ENCODE data around the gene SH3PXD2A. TPM values are rescaled to one million over a fixed set of nuclear protein-coding genes. Genes with fewer than 3 reads are reported as not detected.
A peak's percentile ranks its signal among the peaks of the same experiment; 100 is the strongest.

Gene SH3PXD2A
- total RNA-seq, 1 donor, result 3.1 TPM

GRCh38 chr10:103700436-103700715 lies 155.0 kb downstream of the SH3PXD2A start:
- Histone ChIP-seq H3K9me3 (ENCODE audit: low read depth, low read length) (no peaks in the 10 kb centered on the region), H3K27me3 (ENCODE audit: insufficient read depth, low read length) (no peaks in the 10 kb centered on the region), H3K4me3 (ENCODE audit: low read length) (no peak overlapping the region), H3K4me1 (ENCODE audit: insufficient read depth, low read length) (peaks cover 11% of the 10 kb centered on the region)

- H3K27me3 ChIP-seq (ENCODE audit: insufficient read depth, low read length), result no peaks in the 10 kb centered on the region
- H3K4me3 ChIP-seq (ENCODE audit: low read length), result no peak overlapping the region
- no peaks in the 10 kb centered on the region for H3K9me3 ChIP-seq (ENCODE audit: low read depth, low read length)
- peaks cover 11% of the 10 kb centered on the region for H3K4me1 ChIP-seq (ENCODE audit: insufficient read depth, low read length)
Measured at GRCh38 chr10:103699611-103700435, 155.6 kb downstream of the SH3PXD2A start.

- Histone ChIP-seq H3K27me3 (ENCODE audit: insufficient read depth, low read length) (peaks cover 7% of the 10 kb centered on the region), H3K4me3 (ENCODE audit: low read length) (no peak overlapping the region), H3K9me3 (ENCODE audit: low read depth, low read length) (no peaks in the 10 kb centered on the region), H3K4me1 (ENCODE audit: insufficient read depth, low read length) (peaks cover 18% of the 10 kb centered on the region)
Measured at GRCh38 chr10:103698266-103698665, 157.1 kb downstream of the SH3PXD2A start.

GRCh38 chr10:103697787-103698186 lies 157.6 kb downstream of the SH3PXD2A start:
- H3K9me3 ChIP-seq (ENCODE audit: low read depth, low read length), result no peaks in the 10 kb centered on the region
- H3K4me1 ChIP-seq (ENCODE audit: insufficient read depth, low read length), result peaks cover 20% of the 10 kb centered on the region
- no peak overlapping the region for H3K4me3 ChIP-seq (ENCODE audit: low read length)
- peaks cover 7% of the 10 kb centered on the region for H3K27me3 ChIP-seq (ENCODE audit: insufficient read depth, low read length)

GRCh38 chr10:103696411-103697145 lies 158.8 kb downstream of the SH3PXD2A start:
- Histone ChIP-seq H3K4me1 (ENCODE audit: insufficient read depth, low read length) (peaks cover 25% of the 10 kb centered on the region), H3K4me3 (ENCODE audit: low read length) (no peak overlapping the region), H3K27me3 (ENCODE audit: insufficient read depth, low read length) (peaks cover 11% of the 10 kb centered on the region), H3K9me3 (ENCODE audit: low read depth, low read length) (no peaks in the 10 kb centered on the region)

GRCh38 chr10:103696094-103696410 lies 159.3 kb downstream of the SH3PXD2A start:
- Histone ChIP-seq H3K4me3 (ENCODE audit: low read length) (no peak overlapping the region), H3K27me3 (ENCODE audit: insufficient read depth, low read length) (peaks cover 11% of the 10 kb centered on the region), H3K9me3 (ENCODE audit: low read depth, low read length) (no peaks in the 10 kb centered on the region), H3K4me1 (ENCODE audit: insufficient read depth, low read length) (peaks cover 25% of the 10 kb centered on the region)

GRCh38 chr10:103695584-103696005 lies 159.8 kb downstream of the SH3PXD2A start:
- peaks cover 25% of the 10 kb centered on the region for H3K4me1 ChIP-seq (ENCODE audit: insufficient read depth, low read length)

GRCh38 chr10:103693812-103694205 lies 161.6 kb downstream of the SH3PXD2A start:
- Histone ChIP-seq H3K4me3 (ENCODE audit: low read length) (no peak overlapping the region), H3K27me3 (ENCODE audit: insufficient read depth, low read length) (peaks cover 11% of the 10 kb centered on the region), H3K4me1 (ENCODE audit: insufficient read depth, low read length) (peaks cover 25% of the 10 kb centered on the region), H3K9me3 (ENCODE audit: low read depth, low read length) (no peaks in the 10 kb centered on the region)

More at GRCh38 chr10:103695584-103696005, 159.8 kb downstream of the SH3PXD2A start:
- H3K27me3 ChIP-seq (ENCODE audit: insufficient read depth, low read length), result peaks cover 11% of the 10 kb centered on the region
- H3K4me3 ChIP-seq (ENCODE audit: low read length), result no peak overlapping the region
- no peaks in the 10 kb centered on the region for H3K9me3 ChIP-seq (ENCODE audit: low read depth, low read length)

GRCh38 chr10:103692952-103693811 lies 162.2 kb downstream of the SH3PXD2A start:
- Histone ChIP-seq H3K9me3 (ENCODE audit: low read depth, low read length) (no peaks in the 10 kb centered on the region), H3K4me3 (ENCODE audit: low read length) (peak overlapping the region; percentile 31), H3K27me3 (ENCODE audit: insufficient read depth, low read length) (peaks cover 11% of the 10 kb centered on the region), H3K4me1 (ENCODE audit: insufficient read depth, low read length) (peaks cover 25% of the 10 kb centered on the region)

- H3K27me3 ChIP-seq (ENCODE audit: insufficient read depth, low read length), result peaks cover 11% of the 10 kb centered on the region
- no peaks in the 10 kb centered on the region for H3K9me3 ChIP-seq (ENCODE audit: low read depth, low read length)
- peak overlapping the region; percentile 31 for H3K4me3 ChIP-seq (ENCODE audit: low read length)
- peaks cover 25% of the 10 kb centered on the region for H3K4me1 ChIP-seq (ENCODE audit: insufficient read depth, low read length)
Measured at GRCh38 chr10:103692436-103692951, 162.9 kb downstream of the SH3PXD2A start.

- peaks cover 11% of the 10 kb centered on the region for H3K27me3 ChIP-seq (ENCODE audit: insufficient read depth, low read length)
- peaks cover 24% of the 10 kb centered on the region for H3K4me1 ChIP-seq (ENCODE audit: insufficient read depth, low read length)
- no peak overlapping the region for H3K4me3 ChIP-seq (ENCODE audit: low read length)
- no peaks in the 10 kb centered on the region for H3K9me3 ChIP-seq (ENCODE audit: low read depth, low read length)
Measured at GRCh38 chr10:103691723-103692435, 163.5 kb downstream of the SH3PXD2A start.

GRCh38 chr10:103691267-103691666 lies 164.1 kb downstream of the SH3PXD2A start:
- Histone ChIP-seq H3K4me3 (ENCODE audit: low read length) (no peak overlapping the region), H3K9me3 (ENCODE audit: low read depth, low read length) (no peaks in the 10 kb centered on the region), H3K27me3 (ENCODE audit: insufficient read depth, low read length) (peaks cover 11% of the 10 kb centered on the region), H3K4me1 (ENCODE audit: insufficient read depth, low read length) (peaks cover 18% of the 10 kb centered on the region)

- Histone ChIP-seq H3K4me1 (ENCODE audit: insufficient read depth, low read length) (peaks cover 14% of the 10 kb centered on the region), H3K9me3 (ENCODE audit: low read depth, low read length) (no peaks in the 10 kb centered on the region), H3K4me3 (ENCODE audit: low read length) (no peak overlapping the region), H3K27me3 (ENCODE audit: insufficient read depth, low read length) (peaks cover 11% of the 10 kb centered on the region)
Measured at GRCh38 chr10:103690281-103690680, 165.1 kb downstream of the SH3PXD2A start.

- Histone ChIP-seq H3K4me1 (ENCODE audit: insufficient read depth, low read length) (peaks cover 9% of the 10 kb centered on the region), H3K4me3 (ENCODE audit: low read length) (no peak overlapping the region), H3K27me3 (ENCODE audit: insufficient read depth, low read length) (peaks cover 6% of the 10 kb centered on the region), H3K9me3 (ENCODE audit: low read depth, low read length) (no peaks in the 10 kb centered on the region)
Measured at GRCh38 chr10:103688491-103688890, 166.9 kb downstream of the SH3PXD2A start.

All from mononuclear cell (primary cell).